Heart right ventricle (tissue), 16 donors: ENCODE data around the gene FAM98C. TPM values are rescaled to one million over a fixed set of nuclear protein-coding genes. Genes with fewer than 3 reads are reported as not detected.

Source experiments
- ATAC-seq, 8 donors: fragments of 200-7000 bp; cut with Tn5 transposase; one replicate each; pipeline ENCODE4 v1.9.1; 2020; ENCODE audit warnings: mild to moderate bottlenecking in 8 of 8, moderate library complexity in 8 of 8, moderate number of reproducible peaks in 1 of 8
- DNase-seq, 2 donors: peaks; one replicate each; pipeline ENCODE4 v3.0.0-alpha.2; 2020
- H3K27ac ChIP-seq, 10 donors: fragments of 200-600 bp; sonication (generic) in 2 of 10; one replicate each; pipeline versions ENCODE4 v1.5.0 to v1.8.0; 2020 to 2022; ENCODE audit warnings: mild to moderate bottlenecking in 3 of 10
- H3K27me3 ChIP-seq, 7 donors: fragments of 200-600 bp; one replicate each; pipeline ENCODE4 v1.8.0; 2021 to 2022; ENCODE audit warnings: mild to moderate bottlenecking in 2 of 7
- H3K36me3 ChIP-seq, 9 donors: fragments of 200-600 bp; sonication (generic) in 1 of 9; one replicate each; pipeline versions ENCODE4 v1.5.0 to v1.8.0; 2020 to 2022; ENCODE audit warnings: mild to moderate bottlenecking in 2 of 9
- H3K4me1 ChIP-seq, 9 donors: fragments of 200-600 bp; sonication (generic) in 1 of 9; one replicate each; pipeline versions ENCODE4 v1.5.0 to v1.8.0; 2020 to 2022; ENCODE audit warnings: mild to moderate bottlenecking in 4 of 9
- H3K4me3 ChIP-seq, 10 donors: fragments of 200-600 bp; sonication (generic) in 2 of 10; one replicate each; pipeline versions ENCODE4 v1.5.0 to v1.8.0; 2020 to 2022; ENCODE audit warnings: mild to moderate bottlenecking in 7 of 10, moderate library complexity in 2 of 10
- H3K9me3 ChIP-seq, 11 donors: fragments of 200-600 bp in 10 of 11; sonication (generic) in 2 of 11; one replicate each; pipeline versions ENCODE4 v1.5.0 to v1.8.0; 2013 to 2022; ENCODE audit warnings: mild to moderate bottlenecking in 2 of 11, control low read depth in 1 of 11, moderate library complexity in 1 of 11
- CTCF ChIP-seq, 9 donors: fragments of 200-600 bp; sonication (generic) in 2 of 9; IDR thresholded peaks; one replicate each; pipeline versions ENCODE4 v1.5.0 to v1.8.0; 2021 to 2022; ENCODE audit warnings: antibody characterized with exemption in 9 of 9, mild to moderate bottlenecking in 5 of 9, moderate library complexity in 1 of 9
- WGBS, 2 donors: extraction: QIAGEN DNeasy Blood & Tissue Kit; methylation state at CpG; one replicate each; pipeline ENCODE4 v1.1.7; 2013; ENCODE audit warnings: inconsistent platforms in 1 of 2; 5-methylcytosine and 5-hydroxymethylcytosine counted together
- intact Hi-C, 10 donors: fragments of 100-400 bp; cut with DNase I; formaldehyde crosslinking; loops; one replicate each; pipeline versions ENCODE4 v1.11.1 to v1.14.2; 2022
- polyA plus RNA-seq, 2 donors: library from polyadenylated mRNA; stranded (reverse); fragments of 200-250 nt; gene quantifications; one replicate each; pipeline ENCODE4 v1.2.3, GENCODE V29; 2013
- total RNA-seq, 10 donors: library from RNA; stranded (reverse); fragmentation: NEBNext Ultra II Directional in 3 of 10; extraction: Animal tissue kit (Norgen Biotek cat#: 25700) in 3 of 10; gene quantifications; one replicate each; pipeline versions ENCODE4 v1.2.1 to v1.2.4, GENCODE V29; 2021 to 2023
- donor health status: Arrhythmogenic right ventricular cardiomyopathy.
- donor health status: ischemic (EF 13 %, LVEDD 7.1; RV severe dilation, severe dysfunction).
- donor health status: healthy with polysubstance abuse.
- donor health status: DM: no; HTN: yes; CAD: no.
- donor health status: DM: no; HTN: no; CAD: no.
- donor health status: ischemic (EF 25% LVEDD 6.9; RV normal size, moderate dysfunction).
- donor health status: ischemic (EF 25% LVEDD 5.7; RV mildly dilated, moderate dysfunction).
- donor health status: healthy.
- donor health status: DM: yes; HTN: yes; CAD: no.
- donor health status: Ischemic cardiomyopathy.
- donor health status: ischemic (EF 35%, LVEDD 5.7; RV mildly dilated, moderate dysfunction).
- donor health status: nonischemic (EF 11% LVEDD 7.7; RV severe dilation, severe dysfunction).
- donor health status: DM: yes; HTN: yes; CAD: no.
- donor health status: PGD.
- donor health status: ischemic (EF 29% LVEDD 5.4; RV normal size, mild dysfunction).
- donor health status: nonischemic (EF 23%, LVEDD 6.1; RV moderate dilation, normal function).

Gene FAM98C
- total and polyA plus RNA-seq, 12 donors: 9.8 to 16.1 (median 12.3) TPM

GRCh38 chr19:38370299-38370698 is 32.6 kb upstream of the FAM98C start:
- peaks cover 0 to 7% (median 2%) of the 10 kb centered on the region in 9 donors for H3K4me1 ChIP-seq
- intact Hi-C loops: loop anchor here in 3 of 10 donors (5.0 kb wide), 1 partner anchor 33 kb away; the partner anchor contains the start of gene CATSPERG (in 3 of the 3)
- no peak overlapping the region for H3K4me3 ChIP-seq
- no peaks in the 10 kb centered on the region for H3K36me3 ChIP-seq
- ATAC-seq (no peak), DNase-seq (no peak)
- peaks cover 0 to 2% (median 0%) of the 10 kb centered on the region in 7 donors for H3K27me3 ChIP-seq
- TF ChIP-seq CTCF (IDR thresholded peaks at IDR 0.05): no peak
- WGBS, 2 donors: 61 to 65% methylated on average over 12 of the region's 12 CpGs
- H3K27ac ChIP-seq: no peak overlapping the region
- H3K9me3 ChIP-seq: no peaks in the 10 kb centered on the region

DNA sequence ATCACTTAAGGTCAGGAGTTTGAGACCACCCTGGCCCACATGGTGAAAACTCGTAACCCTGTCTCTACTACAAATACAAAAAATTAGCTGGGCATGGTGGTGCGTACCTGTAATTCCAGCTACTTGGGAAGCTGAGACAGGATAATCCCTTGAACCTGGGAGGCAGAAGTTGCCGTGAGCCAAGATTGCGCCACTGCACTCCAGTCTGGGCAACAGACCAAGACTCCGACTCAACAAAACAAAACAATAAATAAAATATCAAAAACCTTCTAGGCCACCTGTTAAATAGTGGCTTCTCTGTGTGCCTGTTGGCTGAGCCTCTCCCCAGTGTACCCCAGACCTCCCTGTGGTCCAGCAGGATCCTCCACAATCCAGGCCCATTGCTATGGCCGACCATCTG is 31.8 kb upstream of the FAM98C start:
- TF ChIP-seq CTCF (IDR thresholded peaks at IDR 0.05): no peak
- no peak overlapping the region for H3K27ac ChIP-seq
- H3K4me1 ChIP-seq: peaks cover 7 to 15% (median 10%) of the 10 kb centered on the region in 9 donors
- no peak overlapping the region for H3K4me3 ChIP-seq
- ATAC-seq: no peak
- peaks cover 0 to under 1% (median 0%) of the 10 kb centered on the region in 9 donors for H3K36me3 ChIP-seq
- no peak for DNase-seq
- H3K9me3 ChIP-seq: no peaks in the 10 kb centered on the region
- intact Hi-C loops: loop anchor here in 3 of 10 donors (5.0 kb wide), 1 partner anchor 34 kb away; the partner anchor contains the start of gene CATSPERG (in 3 of the 3)
- peaks cover 0 to 2% (median 0%) of the 10 kb centered on the region in 7 donors for H3K27me3 ChIP-seq
- 82 to 86% methylated on average over 6 of the region's 6 CpGs for WGBS, 2 donors

DNA sequence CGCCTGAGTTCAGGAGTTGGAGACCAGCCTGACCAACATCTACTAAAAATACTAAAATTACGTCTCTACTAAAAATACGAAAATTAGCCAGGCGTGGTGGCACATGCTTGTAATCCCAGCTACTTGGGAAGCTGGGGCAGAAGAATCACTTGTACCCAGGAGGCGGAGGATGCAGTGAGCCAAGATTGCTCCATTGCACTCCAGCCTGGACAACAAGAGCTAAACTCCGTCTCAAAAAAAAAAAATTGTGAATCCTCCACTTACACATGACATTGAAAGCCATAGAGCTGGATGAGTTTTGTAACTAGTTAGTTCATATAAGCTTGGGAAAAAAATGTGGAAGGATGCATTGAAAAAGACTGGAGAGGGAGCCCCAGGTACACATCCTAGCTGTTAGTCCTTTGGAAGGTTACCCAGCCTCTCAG is 29.0 kb upstream of the FAM98C start:
- H3K4me1 ChIP-seq: peaks cover 11 to 35% (median 23%) of the 10 kb centered on the region in 9 donors

More for the DNA sequence above, 29.0 kb upstream of the FAM98C start:
- H3K4me3 ChIP-seq: peak overlapping the region in 9 of 10 donors; percentile 25 to 90 (median 80)
- WGBS, 2 donors: 73% methylated on average over 6 of the region's 6 CpGs
- TF ChIP-seq CTCF (IDR thresholded peaks at IDR 0.05): no peak
- H3K36me3 ChIP-seq: peaks cover 0 to 29% (median 5%) of the 10 kb centered on the region in 9 donors
- peak overlapping the region in 9 of 10 donors; percentile 69 to 95 (median 85) for H3K27ac ChIP-seq
- H3K27me3 ChIP-seq: peaks cover 0 to 2% (median 0%) of the 10 kb centered on the region in 7 donors
- ATAC-seq: no peak
- no peak for DNase-seq
- no peaks in the 10 kb centered on the region for H3K9me3 ChIP-seq
- intact Hi-C loops: loop anchor here in 8 of 10 donors (1.0 to 5.0 kb wide), 4 partner anchors 37 to 39 kb away; partner anchors contain the start of gene CATSPERG (in 4 of the 8)
